B cell (primary cell): ENCODE measurements around the gene TCFL5. TPM values are rescaled to one million over a fixed set of nuclear protein-coding genes. Genes with fewer than 3 reads are reported as not detected.
"Not testable (repeated sequence)": the region's sequence is repeated elsewhere in the genome, so short reads cannot be mapped to it uniquely, and the experiment has no call there.

Experiments used
- ATAC-seq: fragments of 200-7000 bp; cut with Tn5 transposase; one replicate; pipeline ENCODE4 v1.10.0; 2021; ENCODE audit warnings: low read depth, mild to moderate bottlenecking, moderate number of reproducible peaks, moderate library complexity
- CTCF ChIA-PET: fragments of 350-600 bp; sonication (Branson Sonifier 250); formaldehyde crosslinking; loops from one replicate; lab custom pipeline; 2021; ENCODE audit warnings: antibody characterized with exemption, inconsistent platforms; lab: Charles Lee
- POLR2A ChIA-PET: fragments of 350-600 bp; sonication (Branson Sonifier 250); formaldehyde crosslinking; loops from one replicate; lab custom pipeline; 2021; ENCODE audit warnings: antibody characterized with exemption; lab: Charles Lee
- DNase-seq: peaks from one replicate; pipeline ENCODE4 v3.0.0; 2013
- H2AFZ ChIP-seq: 2 replicates; pipeline ENCODE4 v1.6.1; 2012; ENCODE audit warnings: mild to moderate bottlenecking, low read depth, low read length; ENCODE audit not compliant: insufficient read depth, poor library complexity, severe bottlenecking
- H3K27ac ChIP-seq, 2 donors: 1 replicate in 1 of 2; 2 replicates in 1 of 2; pipeline ENCODE4 v1.5.1; 2012 to 2013; ENCODE audit warnings: low read length in 2 of 2, mild to moderate bottlenecking in 2 of 2, moderate library complexity in 1 of 2
- H3K27me3 ChIP-seq, 4 experiments: fragments of 200-600 bp in 1 of 4; sonication (generic) in 1 of 4; replicated peaks in 1 of 4; 1 replicate in 2 of 4; 2 replicates in 2 of 4; pipeline versions ENCODE4 v1.6.1 to v1.7.0; 2013 to 2016; ENCODE audit warnings: low read length in 3 of 4, mild to moderate bottlenecking in 2 of 4, mixed read lengths in 1 of 4, moderate library complexity in 1 of 4; ENCODE audit not compliant: insufficient read depth in 4 of 4, control insufficient read depth in 3 of 4; ENCODE audit errors: control extremely low read depth in 1 of 4
- H3K36me3 ChIP-seq, 2 experiments: replicated peaks in 1 of 2; 1 replicate in 1 of 2; 2 replicates in 1 of 2; pipeline versions ENCODE4 v1.6.1 to v1.7.1; 2013; ENCODE audit warnings: low read length in 1 of 2; ENCODE audit not compliant: insufficient read depth in 2 of 2, control insufficient read depth in 1 of 2; ENCODE audit errors: control extremely low read depth in 1 of 2, extremely low read depth in 1 of 2
- H3K4me1 ChIP-seq, 2 donors: fragments of 200-600 bp in 1 of 2; sonication (generic) in 1 of 2; 1 replicate in 1 of 2; 2 replicates in 1 of 2; pipeline versions ENCODE4 v1.5.1 to v1.6.1; 2013 to 2017; ENCODE audit warnings: low read length in 2 of 2; ENCODE audit not compliant: control insufficient read depth in 2 of 2, insufficient read depth in 2 of 2
- H3K4me2 ChIP-seq: replicated peaks from 2 replicates; pipeline ENCODE3; 2012; ENCODE audit warnings: mild to moderate bottlenecking, low read depth, low read length; ENCODE audit not compliant: poor library complexity, severe bottlenecking
- H3K4me3 ChIP-seq, 5 experiments: fragments of 200-600 bp in 1 of 5; sonication (generic) in 1 of 5; 1 replicate in 3 of 5; 2 replicates in 2 of 5; pipeline versions ENCODE4 v1.5.1 to v1.7.0; 2011 to 2016; ENCODE audit warnings: low read length in 4 of 5, mild to moderate bottlenecking in 4 of 5, low read depth in 2 of 5, control low read depth in 1 of 5, moderate library complexity in 1 of 5; ENCODE audit not compliant: insufficient read depth in 1 of 5; ENCODE audit errors: control extremely low read depth in 1 of 5, extremely low read depth in 1 of 5
- H3K79me2 ChIP-seq: fragments of 200-600 bp; sonication (generic); one replicate; pipeline ENCODE4 v1.6.0; 2016; ENCODE audit warnings: low read length; ENCODE audit not compliant: control insufficient read depth, insufficient read depth
- H3K9ac ChIP-seq: fragments of 200-600 bp; sonication (generic); 2 replicates; pipeline ENCODE4 v1.6.1; 2017; ENCODE audit warnings: mild to moderate bottlenecking, low read length, moderate library complexity
- H3K9me3 ChIP-seq, 3 donors: one replicate each; pipeline versions ENCODE4 v1.6.1 to v1.7.1; 2013; ENCODE audit warnings: low read length in 2 of 3; ENCODE audit not compliant: control insufficient read depth in 2 of 3, insufficient read depth in 1 of 3; ENCODE audit errors: control extremely low read depth in 1 of 3
- H4K20me1 ChIP-seq: 2 replicates; pipeline ENCODE4 v1.6.0; 2012; ENCODE audit warnings: mild to moderate bottlenecking, low read length; ENCODE audit not compliant: insufficient read depth, control insufficient read depth, poor library complexity, severe bottlenecking
- H3K27ac Mint-ChIP-seq: one replicate; pipeline ENCODE4 v1.8.0; 2021; ENCODE audit warnings: mixed read lengths
- H3K27me3 Mint-ChIP-seq: one replicate; pipeline ENCODE4 v1.8.0; 2021; ENCODE audit warnings: mixed read lengths
- H3K4me1 Mint-ChIP-seq: one replicate; pipeline ENCODE4 v1.8.0; 2021; ENCODE audit warnings: mixed read lengths
- H3K4me3 Mint-ChIP-seq: one replicate; pipeline ENCODE4 v1.8.0; 2021; ENCODE audit warnings: mixed read lengths
- H3K9me3 Mint-ChIP-seq: one replicate; pipeline ENCODE4 v1.8.0; 2022; ENCODE audit warnings: mixed read lengths; ENCODE audit not compliant: insufficient read depth
- EZH2 ChIP-seq: IDR thresholded peaks from 2 replicates; pipeline ENCODE4 v1.6.1; 2012; ENCODE audit warnings: borderline replicate concordance, low read depth, mild to moderate bottlenecking, moderate library complexity, low read length; ENCODE audit not compliant: insufficient read depth, poor library complexity, severe bottlenecking
- WGBS: methylation state at CpG from one replicate; pipeline ENCODE4 v1.1.5; 2013; ENCODE audit warnings: missing lambda C conversion rate; ENCODE audit not compliant: insufficient coverage; 5-methylcytosine and 5-hydroxymethylcytosine counted together
- intact Hi-C: fragments of 100-400 bp; cut with micrococcal nuclease; formaldehyde crosslinking; loops from one replicate; pipeline ENCODE4 v1.10.0; 2022
- polyA plus RNA-seq: library from polyadenylated mRNA; depleted of rRNA; stranded (reverse); fragments of >200 nt; gene quantifications from 2 replicates; pipeline ENCODE4 v1.2.3, GENCODE V29; 2012
- total RNA-seq, 2 donors: library from RNA; stranded (reverse); fragments of 120-200 nt in 1 of 2; gene quantifications; 1 replicate in 1 of 2; 2 replicates in 1 of 2; pipeline versions ENCODE4 v1.2.3 to v1.2.4, GENCODE V29; 2013 to 2022
- TF ChIP-seq, protein P1 (sequence below): fragments of 200-600 bp; IDR thresholded peaks from one replicate; pipeline ENCODE4 v1.8.0; 2022; ENCODE audit warnings: antibody characterized with exemption, mild to moderate bottlenecking

Gene TCFL5
- total and polyA plus RNA-seq, 2 donors (not counting 1 experiment from before 2014, with no cell fraction given), result 2.0 to 16.2 TPM

GRCh38 chr20:62850333-62850974, 11.2 kb downstream of the TCFL5 start:
- intact Hi-C loops, result no loop called here
- no peak overlapping the region for H3K27ac Mint-ChIP-seq
- H3K9me3 Mint-ChIP-seq, result no peaks in the 10 kb centered on the region
- H3K4me3 ChIP-seq, result no peak overlapping the region
- H3K36me3 ChIP-seq, result peaks cover 2 to 9% of the 10 kb centered on the region in 2 experiments
- no peak overlapping the region for H3K27ac ChIP-seq
- POLR2A ChIA-PET, result no interaction called here
- H3K4me3 Mint-ChIP-seq, result no peak overlapping the region
- H3K9me3 ChIP-seq, result no peaks in the 10 kb centered on the region
- H2AFZ ChIP-seq, result no peak overlapping the region
- no peak for TF ChIP-seq EZH2
- TF ChIP-seq, protein P1, sequence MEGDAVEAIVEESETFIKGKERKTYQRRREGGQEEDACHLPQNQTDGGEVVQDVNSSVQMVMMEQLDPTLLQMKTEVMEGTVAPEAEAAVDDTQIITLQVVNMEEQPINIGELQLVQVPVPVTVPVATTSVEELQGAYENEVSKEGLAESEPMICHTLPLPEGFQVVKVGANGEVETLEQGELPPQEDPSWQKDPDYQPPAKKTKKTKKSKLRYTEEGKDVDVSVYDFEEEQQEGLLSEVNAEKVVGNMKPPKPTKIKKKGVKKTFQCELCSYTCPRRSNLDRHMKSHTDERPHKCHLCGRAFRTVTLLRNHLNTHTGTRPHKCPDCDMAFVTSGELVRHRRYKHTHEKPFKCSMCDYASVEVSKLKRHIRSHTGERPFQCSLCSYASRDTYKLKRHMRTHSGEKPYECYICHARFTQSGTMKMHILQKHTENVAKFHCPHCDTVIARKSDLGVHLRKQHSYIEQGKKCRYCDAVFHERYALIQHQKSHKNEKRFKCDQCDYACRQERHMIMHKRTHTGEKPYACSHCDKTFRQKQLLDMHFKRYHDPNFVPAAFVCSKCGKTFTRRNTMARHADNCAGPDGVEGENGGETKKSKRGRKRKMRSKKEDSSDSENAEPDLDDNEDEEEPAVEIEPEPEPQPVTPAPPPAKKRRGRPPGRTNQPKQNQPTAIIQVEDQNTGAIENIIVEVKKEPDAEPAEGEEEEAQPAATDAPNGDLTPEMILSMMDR, result no peak
- no peaks in the 10 kb centered on the region for H3K27me3 ChIP-seq
- H3K79me2 ChIP-seq, result peaks cover 5% of the 10 kb centered on the region
- DNase-seq (no peak), ATAC-seq (no peak)
- no peaks in the 10 kb centered on the region for H3K4me1 ChIP-seq
- WGBS, result 97% methylated on average over 19 of the region's 22 CpGs
- H3K4me1 Mint-ChIP-seq, result no peaks in the 10 kb centered on the region
- H4K20me1 ChIP-seq, result no peaks in the 10 kb centered on the region
- CTCF ChIA-PET, result no interaction called here
- H3K4me2 ChIP-seq, result no peak overlapping the region
- H3K27me3 Mint-ChIP-seq, result no peaks in the 10 kb centered on the region
- H3K9ac ChIP-seq, result no peak overlapping the region

DNA sequence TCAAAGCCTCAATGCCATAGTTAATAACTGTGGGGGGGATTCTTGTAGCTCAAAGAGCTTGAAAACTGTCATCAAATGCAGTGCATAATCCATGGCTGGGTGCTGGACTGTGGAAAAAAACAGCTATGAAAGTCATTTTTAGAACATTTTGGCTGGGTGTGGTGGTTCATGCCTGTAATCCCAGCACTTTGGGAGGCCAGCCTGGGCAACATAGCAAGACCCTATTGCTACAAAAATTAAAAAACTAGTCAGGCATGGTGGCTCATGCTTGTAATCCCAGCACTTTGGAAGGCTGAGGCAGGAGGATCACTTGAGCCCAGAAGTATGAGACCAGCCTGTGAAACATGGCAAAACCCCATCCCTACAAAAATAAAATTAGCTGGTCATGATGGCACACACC, 12.2 kb downstream of the TCFL5 start:
- ATAC-seq, result no peak
- DNase-seq, result no peak
- Histone ChIP-seq H3K4me1 (no peaks in the 10 kb centered on the region), H3K4me3 (no peak overlapping the region), H3K79me2 (peaks cover 5% of the 10 kb centered on the region), H2AFZ (no peak overlapping the region), H3K9ac (no peak overlapping the region), H3K36me3 (peaks cover 2 to 4% of the 10 kb centered on the region in 2 experiments), H4K20me1 (no peaks in the 10 kb centered on the region), H3K27ac (no peak overlapping the region), H3K27me3 (no peaks in the 10 kb centered on the region), H3K9me3 (no peaks in the 10 kb centered on the region), H3K4me2 (no peak overlapping the region)
- ChIA-PET POLR2A (no interaction called here), CTCF (interaction anchor here (0.8 to 1.3 kb wide), 3 partner anchors 10 to 41 kb away, joined by 3 to 4 read pairs (median 3); no protein-coding TSS in a partner anchor)
- H3K27ac Mint-ChIP-seq, result no peak overlapping the region
- no peaks in the 10 kb centered on the region for H3K4me1 Mint-ChIP-seq
- H3K9me3 Mint-ChIP-seq, result no peaks in the 10 kb centered on the region
- no peak overlapping the region for H3K4me3 Mint-ChIP-seq
- intact Hi-C loops, result no loop called here
- H3K27me3 Mint-ChIP-seq, result no peaks in the 10 kb centered on the region
- TF ChIP-seq, protein P1, result no peak
- no peak for TF ChIP-seq EZH2

DNA sequence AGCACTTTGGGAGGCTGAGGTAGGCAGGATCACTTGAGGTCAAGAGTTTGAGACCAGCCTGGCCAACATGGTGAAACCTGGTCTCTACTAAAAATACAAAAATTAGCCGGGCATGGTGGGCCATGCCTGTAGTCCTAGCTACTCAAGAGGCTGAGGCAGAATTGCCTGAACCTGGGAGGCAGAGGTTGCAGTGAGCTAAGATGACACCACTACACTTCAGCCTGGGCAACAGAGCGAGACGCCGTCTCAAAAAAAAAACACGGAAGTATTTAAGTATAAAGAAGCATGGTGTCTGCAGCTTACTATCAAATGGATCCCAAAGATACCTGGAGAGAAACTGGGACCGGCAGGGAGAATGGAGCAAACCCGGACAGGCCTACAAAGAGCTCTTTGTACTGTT, 12.7 kb downstream of the TCFL5 start:
- H3K27ac ChIP-seq, ATAC-seq, POLR2A ChIA-PET, H3K4me1 ChIP-seq, intact Hi-C loops, H3K4me2 ChIP-seq, H3K27me3 ChIP-seq, H2AFZ ChIP-seq, H3K9me3 Mint-ChIP-seq, H3K27ac Mint-ChIP-seq, H3K9ac ChIP-seq, H3K27me3 Mint-ChIP-seq, H3K4me1 Mint-ChIP-seq, H3K4me3 ChIP-seq, H3K4me3 Mint-ChIP-seq, H3K36me3 ChIP-seq, H3K79me2 ChIP-seq, DNase-seq, H4K20me1 ChIP-seq, H3K9me3 ChIP-seq: not testable (repeated sequence)
- WGBS, result 90% methylated on average over 2 of the region's 7 CpGs
- CTCF ChIA-PET, result interaction anchor here (0.8 to 1.3 kb wide), 3 partner anchors 11 to 40 kb away, joined by 3 to 4 read pairs (median 3); no protein-coding TSS in a partner anchor
